ENCODE data around the gene GABPB2. TPM values are rescaled to one million over a fixed set of nuclear protein-coding genes. Genes with fewer than 3 reads are reported as not detected.

Gene GABPB2
- polyA plus RNA-seq, 3 donors, result 2.2 to 14.0 (median 2.2) TPM

- Mint-ChIP-seq H3K27ac (no peak overlapping the region), H3K9me3 (no peaks in the 10 kb centered on the region), H3K4me3 (no peak overlapping the region), H3K4me1 (peaks cover 30% of the 10 kb centered on the region), H3K27me3 (ENCODE audit: low read depth in 3 of 3) (peaks cover 2 to 5% (median 2%) of the 10 kb centered on the region in 3 donors), H3K36me3 (peaks cover 11 to 16% of the 10 kb centered on the region in 2 donors)
- peaks cover 25 to 29% of the 10 kb centered on the region in 2 donors for H3K4me1 ChIP-seq (ENCODE audit: control insufficient read depth in 1 of 2, insufficient read depth in 2 of 2, low read length in 2 of 2)
- H3K27ac ChIP-seq (ENCODE audit: low read depth in 1 of 2, low read length in 2 of 2), result no peak overlapping the region
- H4K20me1 ChIP-seq (ENCODE audit: insufficient read depth, low read length), result peaks cover 25% of the 10 kb centered on the region
- no peak for DNase-seq
- H3K27me3 ChIP-seq (ENCODE audit: control insufficient read depth in 2 of 2, insufficient read depth in 2 of 2, low read length in 2 of 2), result no peaks in the 10 kb centered on the region
- TF ChIP-seq, protein P1, sequence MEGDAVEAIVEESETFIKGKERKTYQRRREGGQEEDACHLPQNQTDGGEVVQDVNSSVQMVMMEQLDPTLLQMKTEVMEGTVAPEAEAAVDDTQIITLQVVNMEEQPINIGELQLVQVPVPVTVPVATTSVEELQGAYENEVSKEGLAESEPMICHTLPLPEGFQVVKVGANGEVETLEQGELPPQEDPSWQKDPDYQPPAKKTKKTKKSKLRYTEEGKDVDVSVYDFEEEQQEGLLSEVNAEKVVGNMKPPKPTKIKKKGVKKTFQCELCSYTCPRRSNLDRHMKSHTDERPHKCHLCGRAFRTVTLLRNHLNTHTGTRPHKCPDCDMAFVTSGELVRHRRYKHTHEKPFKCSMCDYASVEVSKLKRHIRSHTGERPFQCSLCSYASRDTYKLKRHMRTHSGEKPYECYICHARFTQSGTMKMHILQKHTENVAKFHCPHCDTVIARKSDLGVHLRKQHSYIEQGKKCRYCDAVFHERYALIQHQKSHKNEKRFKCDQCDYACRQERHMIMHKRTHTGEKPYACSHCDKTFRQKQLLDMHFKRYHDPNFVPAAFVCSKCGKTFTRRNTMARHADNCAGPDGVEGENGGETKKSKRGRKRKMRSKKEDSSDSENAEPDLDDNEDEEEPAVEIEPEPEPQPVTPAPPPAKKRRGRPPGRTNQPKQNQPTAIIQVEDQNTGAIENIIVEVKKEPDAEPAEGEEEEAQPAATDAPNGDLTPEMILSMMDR (IDR thresholded peaks at IDR 0.05), result no peak
- WGBS (ENCODE audit: insufficient coverage), result no CpG with 5 or more reads among the region's 2 CpGs
- H3K4me2 ChIP-seq (replicated peaks; ENCODE audit: extremely low read depth, low read length, poor library complexity, severe bottlenecking), result no peak overlapping the region
- no peaks in the 10 kb centered on the region for H3K9me3 ChIP-seq (replicated peaks in 1 of 2; ENCODE audit: control insufficient read depth in 1 of 2, insufficient read depth in 1 of 2, low read length in 2 of 2)
- H3K79me2 ChIP-seq (ENCODE audit: insufficient read depth, low read length), result peaks cover 34% of the 10 kb centered on the region
- no peak overlapping the region for H3K4me3 ChIP-seq (replicated peaks in 1 of 3; ENCODE audit: low read depth in 2 of 3, low read length in 3 of 3)
- intact Hi-C loops (cut with micrococcal nuclease), result no loop called here
- no peak overlapping the region for H3K9ac ChIP-seq (ENCODE audit: insufficient read depth, low read length, poor library complexity, severe bottlenecking)
- peaks cover 0 to 3% of the 10 kb centered on the region in 2 donors for H3K36me3 ChIP-seq (replicated peaks in 1 of 2; ENCODE audit: control insufficient read depth in 1 of 2, insufficient read depth in 2 of 2, low read length in 2 of 2)
- no peak overlapping the region for H2AFZ ChIP-seq (ENCODE audit: insufficient read depth, low read depth, low read length, poor library complexity, severe bottlenecking)
These were observed 8.9 kb upstream of the GABPB2 start for GRCh38 chr1:151061704-151062103.

GRCh38 chr1:151062741-151063371 is 7.7 kb upstream of the GABPB2 start:
- Histone ChIP-seq H3K9me3 (replicated peaks in 1 of 2; ENCODE audit: control insufficient read depth in 1 of 2, insufficient read depth in 1 of 2, low read length in 2 of 2) (no peaks in the 10 kb centered on the region), H2AFZ (ENCODE audit: insufficient read depth, low read depth, low read length, poor library complexity, severe bottlenecking) (no peak overlapping the region), H3K4me3 (replicated peaks in 1 of 3; ENCODE audit: low read depth in 2 of 3, low read length in 3 of 3) (no peak overlapping the region), H3K4me2 (replicated peaks; ENCODE audit: extremely low read depth, low read length, poor library complexity, severe bottlenecking) (no peak overlapping the region), H3K79me2 (ENCODE audit: insufficient read depth, low read length) (peaks cover 22% of the 10 kb centered on the region), H3K9ac (ENCODE audit: insufficient read depth, low read length, poor library complexity, severe bottlenecking) (no peak overlapping the region), H4K20me1 (ENCODE audit: insufficient read depth, low read length) (peaks cover 14% of the 10 kb centered on the region), H3K27ac (ENCODE audit: low read depth in 1 of 2, low read length in 2 of 2) (no peak overlapping the region), H3K4me1 (ENCODE audit: control insufficient read depth in 1 of 2, insufficient read depth in 2 of 2, low read length in 2 of 2) (peaks cover 14 to 17% of the 10 kb centered on the region in 2 donors), H3K27me3 (ENCODE audit: control insufficient read depth in 2 of 2, insufficient read depth in 2 of 2, low read length in 2 of 2) (no peaks in the 10 kb centered on the region), H3K36me3 (replicated peaks in 1 of 2; ENCODE audit: control insufficient read depth in 1 of 2, insufficient read depth in 2 of 2, low read length in 2 of 2) (no peaks in the 10 kb centered on the region)
- no peaks in the 10 kb centered on the region for H3K9me3 Mint-ChIP-seq
- DNase-seq, result no peak
- intact Hi-C loops (cut with micrococcal nuclease), result no loop called here
- H3K36me3 Mint-ChIP-seq, result peaks cover 6% of the 10 kb centered on the region in 2 donors
- 100% methylated on average over 1 of the region's 3 CpGs for WGBS (ENCODE audit: insufficient coverage)
- no peak overlapping the region for H3K4me3 Mint-ChIP-seq
- TF ChIP-seq, protein P1 (IDR thresholded peaks at IDR 0.05), result no peak
- H3K27ac Mint-ChIP-seq, result no peak overlapping the region
- H3K27me3 Mint-ChIP-seq (ENCODE audit: low read depth in 3 of 3), result peaks cover 2 to 5% (median 2%) of the 10 kb centered on the region in 3 donors
- H3K4me1 Mint-ChIP-seq, result peaks cover 19% of the 10 kb centered on the region

Measured in CD14-positive monocyte (primary cell).